Adipose tissue (tissue), 3 donors: ENCODE measurements around the gene PEX26. TPM values are rescaled to one million over a fixed set of nuclear protein-coding genes. Genes with fewer than 3 reads are reported as not detected.
"Not testable (repeated sequence)": the region's sequence is repeated elsewhere in the genome, so short reads cannot be mapped to it uniquely, and the experiment has no call there.

Experiments
- H3K27ac ChIP-seq: one replicate; pipeline ENCODE4 v1.5.1; 2013; ENCODE audit warnings: low read depth, low read length
- WGBS, 3 donors: extraction: QIAGEN DNeasy Blood & Tissue Kit; methylation state at CpG; one replicate each; pipeline ENCODE4 v1.1.7; 2013; 5-methylcytosine and 5-hydroxymethylcytosine counted together
- polyA plus RNA-seq, 3 donors: library from polyadenylated mRNA; stranded (reverse); fragments of 200-250 nt; gene quantifications; one replicate each; pipeline ENCODE4 v1.2.3, GENCODE V29; 2013
- donor health status: healthy with polysubstance abuse.
- donor health status: Bipolar disorder and iron deficiency.
- donor health status: healthy.

Gene PEX26
- polyA plus RNA-seq, 3 donors, result 8.1 to 19.9 (median 19.6) TPM

GRCh38 chr22:18085188-18085587 lies 7.4 kb downstream of the PEX26 start:
- H3K27ac ChIP-seq, result no peak overlapping the region

DNA sequence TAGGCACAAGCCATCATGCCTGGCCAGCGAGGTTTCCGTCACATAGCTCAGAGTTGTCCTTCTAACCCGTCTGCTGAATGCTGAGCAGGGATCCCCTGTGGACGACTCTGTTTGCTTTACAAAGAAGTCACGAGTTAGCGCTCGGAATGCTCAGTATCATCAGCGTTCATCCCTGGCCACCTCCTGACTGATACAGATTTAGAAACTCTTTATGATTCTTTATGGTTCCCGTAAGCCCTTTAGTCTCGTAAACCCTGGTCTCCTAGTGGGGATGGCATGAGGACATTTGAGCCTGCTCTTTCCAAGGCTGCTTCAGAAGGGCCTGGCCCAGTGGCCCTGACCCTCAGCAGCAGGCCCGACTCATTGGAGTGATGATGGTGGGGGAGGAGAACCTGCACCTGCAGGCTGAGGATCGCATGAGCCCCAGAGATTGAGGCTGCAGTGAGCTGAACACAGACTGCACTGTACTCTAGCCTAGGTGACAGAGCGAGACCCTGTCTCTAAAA lies 9.6 kb downstream of the PEX26 start:
- no peak overlapping the region for H3K27ac ChIP-seq
- 74 to 86% (median 76%) methylated on average over 13 of the region's 13 CpGs for WGBS, 3 donors

DNA sequence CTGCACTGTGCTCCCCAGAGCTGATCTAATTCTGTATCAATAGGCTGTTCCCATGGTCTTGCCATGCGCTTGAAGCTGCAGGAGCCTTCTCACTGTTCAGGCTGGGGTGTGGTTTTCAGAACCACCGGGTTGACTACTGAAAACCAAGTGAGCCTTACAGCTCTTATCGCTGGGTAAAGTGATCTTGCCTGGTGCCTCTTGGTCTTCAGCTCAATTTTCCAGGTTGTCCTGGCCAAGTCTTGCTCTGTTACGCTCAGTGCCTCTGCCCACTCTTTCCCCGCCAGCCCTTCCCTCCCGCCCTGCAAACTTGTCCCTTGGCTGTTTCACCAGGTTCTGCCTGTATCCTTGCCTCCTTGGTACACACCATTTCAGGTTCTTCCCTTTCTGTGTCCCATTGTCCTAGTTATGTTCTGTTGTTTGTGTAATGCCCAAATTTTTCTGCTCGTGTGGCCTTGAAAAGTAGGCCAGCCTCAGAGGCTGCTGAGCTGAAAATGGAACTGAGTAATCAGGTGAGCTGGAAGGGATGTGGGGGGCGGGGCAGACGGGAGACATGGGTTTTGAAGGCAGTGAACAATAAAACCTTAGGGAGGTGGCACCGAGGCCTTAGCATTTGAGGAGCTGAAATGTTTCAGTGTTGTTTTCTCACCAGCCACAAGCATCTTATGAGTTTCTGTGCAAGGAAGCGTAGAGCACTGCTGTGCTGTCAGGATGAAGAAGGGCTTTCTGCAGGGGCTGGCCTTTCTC lies 11.2 kb downstream of the PEX26 start:
- 75 to 94% (median 90%) methylated on average over 11 of the region's 11 CpGs for WGBS, 3 donors
- no peak overlapping the region for H3K27ac ChIP-seq

DNA sequence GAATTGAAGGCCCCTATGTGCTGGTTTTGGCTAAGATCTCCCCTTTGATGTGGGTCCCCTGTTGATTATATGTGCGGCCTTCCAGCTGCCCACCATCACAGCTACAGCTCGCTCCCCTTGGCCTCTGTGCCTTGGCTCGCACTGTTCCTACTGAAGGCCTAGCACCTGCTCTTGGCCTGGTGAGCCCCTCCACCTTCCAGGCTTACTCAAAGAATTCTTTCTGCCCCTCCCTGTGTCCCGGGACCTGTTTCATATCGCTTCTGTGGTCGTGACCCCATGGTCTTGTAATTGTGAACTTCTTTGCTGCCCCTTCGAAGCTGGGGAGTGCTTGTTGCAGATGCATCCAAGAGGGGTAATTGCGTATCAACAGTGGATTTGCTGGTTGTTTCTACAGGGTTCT lies 12.5 kb downstream of the PEX26 start:
- WGBS, 3 donors, result 96 to 98% (median 97%) methylated on average over 8 of the region's 8 CpGs
- no peak overlapping the region for H3K27ac ChIP-seq

- peak overlapping the region; percentile 3 for H3K27ac ChIP-seq
- WGBS, 3 donors, result 46 to 65% (median 64%) methylated on average over 7 of the region's 7 CpGs
Observed at GRCh38 chr22:18091478-18091877, 13.7 kb downstream of the PEX26 start.

- WGBS, 3 donors, result 6 to 31% (median 20%) methylated on average over 22 of the region's 22 CpGs
- H3K27ac ChIP-seq, result peak overlapping the region; percentile 3
Observed at GRCh38 chr22:18091916-18092526, 14.2 kb downstream of the PEX26 start.

DNA sequence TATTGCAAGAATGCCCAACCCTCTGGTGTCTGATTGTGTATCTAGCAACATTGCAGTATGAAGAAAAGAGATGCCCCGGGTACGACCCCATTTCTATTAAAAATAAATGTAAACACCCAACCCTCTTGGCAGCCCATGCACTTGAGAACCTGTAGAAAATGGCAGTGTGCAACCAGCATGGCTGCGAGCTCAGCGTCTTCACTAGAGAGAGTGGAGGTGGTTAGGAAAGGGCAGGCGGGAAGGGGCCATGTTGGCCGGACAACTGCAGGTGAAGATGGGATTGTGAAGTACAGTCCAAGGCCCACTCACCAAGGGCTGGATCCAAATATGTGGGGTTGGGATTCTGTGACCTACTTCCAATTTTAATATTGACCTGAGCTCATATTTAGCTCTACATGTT lies 15.9 kb downstream of the PEX26 start:
- 94 to 98% (median 95%) methylated on average over 6 of the region's 6 CpGs for WGBS, 3 donors
- no peak overlapping the region for H3K27ac ChIP-seq

DNA sequence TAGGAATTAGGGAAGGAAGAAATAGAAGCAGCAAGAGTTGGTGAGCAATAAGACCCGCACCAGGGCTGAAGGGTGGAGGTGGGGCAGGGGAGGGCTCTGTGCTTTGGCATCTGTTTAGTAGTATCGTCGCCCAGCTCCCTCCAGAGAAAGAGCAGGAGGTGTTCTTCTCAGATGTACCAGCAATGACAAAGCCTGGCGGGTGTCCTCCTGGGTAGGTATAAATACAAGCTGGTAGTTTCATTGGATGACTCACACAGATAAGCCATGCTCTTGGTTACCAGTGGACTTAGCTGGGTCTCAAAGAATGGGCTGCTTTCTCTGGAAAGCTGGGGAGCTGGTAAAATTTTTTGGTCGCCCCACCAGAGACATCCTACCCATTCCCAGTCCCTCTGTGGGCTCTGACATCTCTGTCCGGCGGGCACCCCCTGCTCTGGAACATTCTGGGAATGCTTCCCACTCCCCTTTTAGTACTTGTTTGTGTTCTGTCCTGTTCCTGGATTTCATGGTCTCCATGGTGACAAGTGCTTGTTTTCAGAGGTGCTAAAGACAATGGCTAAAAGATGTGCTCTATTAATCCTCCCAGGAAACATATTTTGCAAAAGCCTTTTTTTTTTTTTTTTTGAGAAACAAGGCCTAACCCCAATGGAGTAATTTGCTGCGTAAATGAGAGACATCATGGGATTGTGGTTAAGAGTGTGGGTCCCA lies 17.5 kb downstream of the PEX26 start:
- WGBS, 3 donors, result 83 to 93% (median 92%) methylated on average over 8 of the region's 8 CpGs

DNA sequence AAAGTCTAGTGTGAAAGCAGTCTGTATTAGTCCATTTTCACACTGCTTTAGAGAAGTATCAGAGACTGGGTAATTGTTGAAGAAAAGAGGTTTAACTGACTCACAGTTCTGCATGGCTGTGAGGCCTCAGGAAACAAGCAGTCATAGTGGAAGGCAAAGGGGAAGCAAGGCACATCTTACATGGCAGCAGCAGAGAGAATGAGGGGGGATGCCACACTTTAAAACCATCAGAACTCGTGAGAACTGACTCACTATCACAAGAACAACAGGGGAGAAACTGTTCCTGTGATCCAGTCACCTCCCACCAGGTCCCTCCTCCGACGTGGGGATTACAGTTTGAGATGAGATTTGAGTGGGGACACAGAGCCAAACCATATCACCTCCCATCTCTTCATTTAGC lies 19.0 kb downstream of the PEX26 start:
- no peak overlapping the region for H3K27ac ChIP-seq
- WGBS, 3 donors, result 56 to 92% (median 80%) methylated on average over 3 of the region's 3 CpGs

More for the DNA sequence above, 17.5 kb downstream of the PEX26 start:
- no peak overlapping the region for H3K27ac ChIP-seq

DNA sequence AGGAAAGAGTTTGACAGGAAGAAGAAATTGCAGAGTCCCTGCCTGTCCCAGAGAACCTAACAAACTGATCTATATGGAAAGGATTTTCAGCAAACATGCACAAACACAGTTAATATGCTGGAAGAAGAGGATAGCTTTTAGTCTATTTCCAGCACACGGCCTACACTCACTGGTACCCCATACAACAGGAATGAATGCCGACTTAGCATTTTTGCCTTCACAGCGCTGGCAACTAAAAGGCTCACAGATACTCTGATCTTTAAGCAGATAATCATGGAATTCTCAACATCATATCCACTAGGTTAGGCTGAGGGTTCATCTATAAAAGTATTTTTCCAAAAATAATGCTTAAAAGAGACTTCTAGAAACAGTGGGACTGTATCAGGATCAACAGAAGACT lies 23.0 kb downstream of the PEX26 start:
- H3K27ac ChIP-seq, result no peak overlapping the region
- 91 to 96% (median 92%) methylated on average over 3 of the region's 3 CpGs for WGBS, 3 donors

DNA sequence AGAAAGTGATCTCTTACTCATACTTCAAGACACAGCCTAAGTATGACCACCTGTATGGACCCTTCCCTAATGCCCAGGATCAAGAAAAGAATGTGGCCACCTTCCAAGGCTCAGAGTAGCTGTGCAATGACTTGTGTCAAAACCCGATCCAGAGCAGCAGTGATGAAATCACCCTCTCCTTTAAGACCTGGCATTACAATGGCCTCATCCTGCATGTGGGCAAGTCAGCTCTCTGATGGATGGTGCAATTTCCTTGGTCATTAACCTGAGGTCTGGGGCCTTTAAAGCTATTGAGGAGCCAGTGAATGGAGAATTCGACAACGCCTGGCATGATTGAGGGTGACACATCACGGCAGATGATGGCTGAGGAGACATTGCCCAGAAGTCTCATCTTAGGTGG lies 23.7 kb downstream of the PEX26 start:
- H3K27ac ChIP-seq, result no peak overlapping the region
- WGBS, 3 donors, result 65 to 91% (median 73%) methylated on average over 4 of the region's 4 CpGs

GRCh38 chr22:18103527-18104269 lies 25.9 kb downstream of the PEX26 start:
- 88 to 95% (median 91%) methylated on average over 14 of the region's 14 CpGs for WGBS, 3 donors
- H3K27ac ChIP-seq, result no peak overlapping the region

DNA sequence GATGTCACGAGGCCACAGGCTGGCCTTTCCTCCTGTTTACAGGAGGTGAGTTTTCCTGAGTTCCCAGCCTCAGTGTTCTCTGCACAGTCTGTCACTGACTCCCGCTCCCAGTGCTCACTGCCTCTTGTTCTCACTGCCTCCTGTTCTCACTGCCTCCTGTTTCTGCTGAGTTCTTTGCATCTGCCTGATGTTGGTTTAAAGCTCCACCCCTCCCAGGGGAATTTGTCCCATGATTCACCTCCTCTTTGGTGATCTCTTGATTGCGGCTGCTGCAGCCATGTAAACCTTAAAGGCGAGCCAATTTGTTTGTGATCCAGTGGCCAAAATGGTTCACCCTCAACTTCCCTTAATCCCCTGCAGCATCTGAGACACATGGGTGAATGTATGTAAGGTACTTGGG lies 26.8 kb downstream of the PEX26 start:
- WGBS, 3 donors, result 88 to 92% (median 92%) methylated on average over 4 of the region's 4 CpGs

DNA sequence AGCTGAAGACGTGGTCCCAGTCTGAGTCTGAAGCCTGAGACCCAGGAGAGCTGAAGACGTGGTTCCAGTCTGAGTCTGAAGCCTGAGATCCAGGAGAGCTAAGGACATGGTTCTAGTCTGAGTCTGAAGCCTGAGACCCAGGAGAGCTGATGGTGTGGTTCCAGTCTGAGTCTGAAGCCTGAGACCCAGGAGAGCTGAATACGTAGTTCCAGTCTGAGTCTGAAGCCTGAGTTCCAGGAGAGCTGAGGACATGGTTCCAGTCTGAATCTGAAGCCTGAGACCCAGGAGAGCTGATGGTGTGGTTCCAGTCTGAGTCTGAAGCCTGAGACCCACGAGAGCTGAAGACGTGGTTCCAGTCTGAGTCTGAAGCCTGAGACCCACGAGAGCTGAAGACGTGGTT lies 28.2 kb downstream of the PEX26 start:
- WGBS, 3 donors, result 88 to 95% (median 94%) methylated on average over 5 to 6 of the region's 7 CpGs

More for the DNA sequence above, 26.8 kb downstream of the PEX26 start:
- no peak overlapping the region for H3K27ac ChIP-seq

DNA sequence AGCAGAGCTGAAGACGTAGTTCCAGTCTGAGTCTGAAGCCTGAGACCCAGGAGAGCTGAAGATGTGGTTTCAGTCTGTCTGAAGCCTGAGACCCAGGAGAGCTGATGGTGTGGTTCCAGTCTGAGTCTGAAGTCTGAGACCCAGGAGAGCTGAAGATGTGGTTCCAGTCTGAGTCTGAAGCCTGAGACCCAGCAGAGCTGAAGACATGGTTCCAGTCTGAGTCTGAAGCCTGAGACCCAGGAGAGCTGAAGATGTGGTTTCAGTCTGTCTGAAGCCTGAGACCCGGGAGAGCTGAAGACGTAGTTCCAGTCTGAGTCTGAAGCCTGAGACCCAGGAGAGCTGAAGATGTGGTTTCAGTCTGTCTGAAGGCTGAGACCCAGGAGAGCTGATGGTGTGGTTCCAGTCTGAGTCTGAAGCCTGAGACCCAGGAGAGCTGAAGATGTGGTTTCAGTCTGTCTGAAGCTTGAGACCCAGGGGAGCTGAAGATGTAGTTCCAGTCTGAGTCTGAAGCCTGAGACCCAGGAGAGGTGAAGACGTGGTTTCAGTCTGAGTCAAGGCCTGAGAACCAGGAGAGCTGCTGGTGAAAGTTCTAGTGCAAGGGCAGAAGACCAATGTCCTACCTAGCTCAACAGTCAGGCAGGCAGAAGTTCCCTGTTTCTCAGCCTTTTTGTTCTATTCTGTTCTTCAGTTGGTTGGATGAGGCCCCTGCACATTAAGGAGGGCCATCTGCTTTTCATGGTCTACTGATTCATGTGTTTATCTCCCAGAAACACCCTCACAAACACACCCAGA lies 29.0 kb downstream of the PEX26 start:
- 62 to 90% (median 90%) methylated on average over 4 of the region's 4 CpGs for WGBS, 3 donors

More for the DNA sequence above, 28.2 kb downstream of the PEX26 start:
- H3K27ac ChIP-seq, result not testable (repeated sequence)

GRCh38 chr22:18108187-18108586 lies 30.4 kb downstream of the PEX26 start:
- H3K27ac ChIP-seq, result no peak overlapping the region
- 89 to 92% (median 92%) methylated on average over 3 of the region's 3 CpGs for WGBS, 3 donors

More for the DNA sequence above, 29.0 kb downstream of the PEX26 start:
- not testable (repeated sequence) for H3K27ac ChIP-seq

DNA sequence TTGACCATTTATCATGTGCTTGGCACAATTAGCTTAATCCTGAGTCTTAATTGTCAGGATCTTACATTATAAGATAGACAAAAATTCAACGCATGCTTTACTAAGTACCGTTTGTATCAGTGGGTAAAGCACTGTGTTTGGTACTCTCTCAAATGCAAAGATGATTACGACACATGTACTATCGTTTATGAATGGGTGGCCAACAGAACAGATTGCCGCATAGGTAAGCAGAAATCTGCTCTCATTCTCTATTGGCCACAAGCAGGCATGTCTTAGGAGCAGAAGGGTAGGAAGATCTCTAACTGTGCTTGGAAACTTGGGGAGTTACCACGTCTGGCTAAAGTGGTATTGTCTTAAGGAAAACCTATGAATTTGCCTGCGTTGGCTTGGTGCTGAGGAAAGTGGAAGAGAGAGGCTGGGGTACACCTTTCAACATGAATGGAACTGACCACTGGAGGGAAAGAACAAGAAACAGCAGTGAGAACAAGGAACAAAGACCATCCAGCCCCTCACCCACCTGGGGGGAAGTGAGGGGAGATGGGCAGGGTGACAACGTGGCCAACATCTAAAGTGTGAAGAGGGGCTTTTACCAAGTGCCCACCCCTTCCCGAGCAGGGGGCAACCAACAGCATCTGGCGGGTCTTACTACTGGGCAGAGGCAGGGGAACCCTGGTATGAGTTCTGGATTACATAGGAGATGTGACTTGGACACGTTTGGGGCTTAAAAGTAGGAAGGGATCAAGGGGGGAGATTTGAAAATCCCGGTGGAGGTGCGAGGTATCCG lies 31.8 kb downstream of the PEX26 start:
- 53 to 58% (median 54%) methylated on average over 14 of the region's 14 CpGs for WGBS, 3 donors

More for the DNA sequence above, 31.8 kb downstream of the PEX26 start:
- H3K27ac ChIP-seq, result no peak overlapping the region
